Stimulated activated CD8-positive, alpha-beta memory T cell treated with anti-CD3 and anti-CD28 coated beads, Interleukin-4, amount 100 ng/mL, for 48 hours (primary cell): ENCODE measurements around the gene ACAP3.
A peak's percentile ranks its signal among the peaks of the same experiment; 100 is the strongest.

ENCODE experiments used
- DNase-seq: peaks from one replicate; pipeline ENCODE4 v3.0.0-alpha.2; 2020

Gene ACAP3

DNA sequence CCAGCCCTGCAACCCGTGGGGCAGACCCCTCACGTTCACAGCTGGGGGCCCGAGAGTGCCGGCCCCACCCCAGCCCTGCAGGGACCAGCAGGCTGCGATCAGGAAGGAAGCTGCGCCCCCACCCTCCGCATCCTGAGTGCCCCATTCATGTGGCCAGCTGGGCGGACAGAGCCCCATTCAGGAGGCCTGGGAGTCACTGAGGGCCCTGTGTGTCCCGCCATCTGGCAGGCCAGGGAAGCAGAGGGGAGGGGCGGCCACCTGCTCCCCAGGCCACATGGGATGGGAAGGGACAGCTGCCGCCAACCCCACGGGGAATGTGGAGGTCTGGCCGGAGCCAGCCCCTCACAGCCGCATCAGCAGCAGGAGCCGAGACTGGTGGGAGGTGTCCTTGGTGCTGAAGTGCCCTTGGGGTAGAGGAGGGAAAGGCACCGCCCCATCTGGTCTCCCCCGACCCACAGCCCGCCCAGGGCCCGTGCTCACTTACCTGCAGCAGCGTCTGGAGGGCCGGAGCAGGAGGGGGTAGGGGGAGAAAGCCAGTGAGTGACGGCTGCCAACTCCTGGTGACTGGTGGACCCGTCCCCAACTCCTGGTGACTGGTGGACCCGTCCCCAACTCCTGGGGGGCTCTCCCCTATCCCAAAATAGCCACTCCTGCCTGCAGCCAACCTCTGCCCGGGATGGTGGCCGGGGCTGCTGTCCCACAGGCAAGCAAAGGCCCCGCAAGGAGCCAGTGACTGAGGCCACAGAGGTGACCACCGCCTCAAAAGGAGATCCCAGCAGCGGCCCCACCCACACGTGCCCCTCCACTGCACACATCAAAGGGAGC is 8.7 kb downstream of the ACAP3 start:
- DNase-seq = no peak

DNA sequence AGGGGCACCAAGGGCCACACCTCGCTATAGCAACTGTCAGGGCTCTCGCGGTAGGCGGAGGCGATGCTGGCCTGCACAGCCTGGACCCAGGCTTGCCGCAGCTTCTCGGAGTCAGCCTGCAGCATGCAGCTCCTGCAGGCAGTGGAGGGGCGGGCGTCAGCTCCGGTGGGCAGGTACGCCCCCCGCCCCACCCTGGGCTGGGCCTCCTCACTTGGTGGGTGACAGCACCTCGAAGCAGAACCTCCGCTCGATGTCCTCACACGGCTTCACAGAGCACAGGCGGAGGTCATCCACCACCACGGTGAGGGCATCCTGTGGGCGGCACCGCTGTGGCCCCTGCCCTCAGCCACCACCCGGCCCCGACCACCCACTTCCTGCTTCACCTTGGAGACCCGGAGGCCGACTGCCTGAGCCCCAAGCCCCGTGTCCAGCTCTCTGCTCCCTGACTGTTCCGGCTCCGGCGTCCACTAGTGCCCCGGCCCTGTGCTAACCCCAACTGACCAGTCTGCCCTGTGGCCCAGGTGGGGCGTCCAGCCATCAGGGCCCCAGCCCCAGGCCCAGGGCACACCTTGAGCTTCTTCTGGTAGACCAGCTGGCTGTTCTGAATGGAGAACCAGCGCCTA is 9.8 kb downstream of the ACAP3 start:
- no peak for DNase-seq

DNA sequence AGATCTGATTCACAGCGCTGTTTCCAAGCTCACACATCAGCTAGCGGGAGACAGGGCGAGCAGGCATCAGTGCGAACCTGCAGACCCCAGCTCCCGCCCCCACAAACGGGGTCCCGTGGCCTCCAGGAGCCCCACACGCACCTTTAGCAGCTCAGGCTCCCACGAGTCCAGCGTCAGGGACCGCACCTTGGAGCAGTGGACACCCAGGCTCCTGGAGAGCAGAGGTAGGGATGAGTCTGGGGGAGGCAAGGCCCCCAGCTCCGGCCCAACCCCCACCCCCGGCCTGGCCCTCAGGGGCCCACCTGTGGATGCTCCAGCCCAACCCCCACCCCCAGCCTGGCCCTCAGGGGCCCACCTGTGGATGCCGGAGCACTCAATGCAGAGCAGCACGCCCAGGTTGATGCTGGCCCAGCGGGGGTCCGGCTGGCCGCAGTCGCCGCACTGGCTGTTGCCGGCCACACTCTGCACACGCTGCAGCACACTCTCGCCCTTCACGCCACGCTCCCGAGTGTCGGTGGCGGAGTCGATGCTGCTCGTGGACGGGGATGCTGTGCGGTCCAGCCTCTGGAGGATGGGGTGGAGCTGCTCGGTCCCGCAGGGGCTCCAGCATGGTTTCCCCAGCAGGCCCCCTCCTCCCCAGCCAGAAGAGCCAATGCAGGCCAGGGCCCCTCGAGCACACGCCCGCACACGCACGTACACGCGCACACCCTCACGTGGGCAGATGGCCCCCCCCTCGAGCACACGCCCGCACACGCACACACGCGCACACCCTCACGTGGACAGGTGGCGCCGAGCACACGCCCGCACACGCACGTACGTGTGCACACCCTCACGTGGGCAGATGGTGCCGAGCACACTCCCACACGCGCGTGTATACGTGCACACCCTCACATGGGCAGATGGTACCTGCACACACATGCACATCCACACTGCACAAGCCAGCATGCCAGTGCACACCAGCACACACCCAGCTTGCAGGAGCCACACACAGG is 11.4 kb downstream of the ACAP3 start:
- DNase-seq = no peak

DNA sequence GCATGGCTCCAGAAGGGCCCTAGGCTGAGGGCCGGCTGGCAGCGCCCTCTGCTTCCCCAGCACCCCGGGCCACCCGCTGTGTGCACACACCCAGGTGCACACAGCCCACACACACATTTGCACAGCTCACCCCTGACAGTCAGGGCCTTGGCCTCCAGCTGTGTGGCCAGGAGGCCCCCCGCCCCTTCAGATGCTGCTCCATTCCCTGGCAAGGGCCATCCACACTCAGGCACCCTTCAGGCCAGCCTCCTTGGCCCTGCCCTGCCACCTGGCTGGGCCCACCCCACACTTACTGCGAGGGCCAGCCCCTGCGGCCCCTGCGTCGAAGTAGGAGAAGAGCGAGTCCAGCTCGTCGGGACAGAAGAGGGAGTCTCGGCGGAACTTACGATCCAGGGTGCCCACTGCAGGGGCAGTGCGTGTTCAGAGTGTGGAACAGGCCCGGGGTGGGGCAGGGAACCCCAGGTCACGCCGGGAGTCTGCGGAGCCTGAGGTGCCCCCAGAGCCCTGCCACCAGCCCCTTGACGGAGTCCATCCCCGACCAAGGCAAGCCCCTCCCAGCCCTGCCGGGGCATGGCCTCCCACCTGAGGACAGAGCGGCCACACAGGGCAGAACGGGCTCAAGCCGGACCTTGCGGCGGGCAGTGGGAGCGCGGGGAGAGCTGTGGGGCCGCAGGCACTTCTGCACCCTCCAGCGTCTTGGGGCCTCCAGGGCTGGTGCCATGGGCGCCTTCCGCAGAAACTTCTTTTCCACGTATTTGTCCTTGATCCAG is 12.4 kb downstream of the ACAP3 start:
- DNase-seq = no peak

DNA sequence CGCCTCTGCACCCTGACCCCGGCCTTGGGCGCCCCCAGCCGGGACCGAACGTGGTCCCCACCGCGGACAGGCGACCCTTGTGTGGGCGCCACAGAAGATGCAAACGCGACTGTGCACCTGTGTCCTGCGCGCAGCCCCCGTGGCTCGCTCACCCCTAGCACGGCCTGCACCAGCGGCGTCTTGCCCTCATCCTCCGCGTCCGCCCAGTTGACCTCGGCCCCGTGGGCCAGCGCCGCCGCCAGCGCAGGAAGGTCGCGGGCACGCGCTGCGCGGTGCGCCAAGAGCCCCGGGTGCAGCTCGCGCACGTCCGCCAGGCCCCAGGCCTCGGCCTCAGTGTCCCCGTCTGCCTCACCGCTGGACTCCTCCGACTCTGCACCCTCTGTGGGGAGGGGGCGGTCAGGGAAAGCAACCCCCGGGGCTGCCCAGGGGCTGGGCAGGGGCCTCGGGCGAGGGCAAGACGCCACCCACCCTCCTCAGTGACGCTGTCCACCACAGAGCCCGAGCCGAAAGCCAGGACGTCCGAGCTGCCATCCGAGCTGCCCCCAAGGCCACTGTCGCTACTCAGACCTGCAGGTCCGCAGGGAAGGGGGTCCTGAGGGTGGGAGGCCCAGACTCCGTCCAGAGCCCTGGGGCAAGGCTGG is 13.4 kb downstream of the ACAP3 start:
- DNase-seq = no peak

DNA sequence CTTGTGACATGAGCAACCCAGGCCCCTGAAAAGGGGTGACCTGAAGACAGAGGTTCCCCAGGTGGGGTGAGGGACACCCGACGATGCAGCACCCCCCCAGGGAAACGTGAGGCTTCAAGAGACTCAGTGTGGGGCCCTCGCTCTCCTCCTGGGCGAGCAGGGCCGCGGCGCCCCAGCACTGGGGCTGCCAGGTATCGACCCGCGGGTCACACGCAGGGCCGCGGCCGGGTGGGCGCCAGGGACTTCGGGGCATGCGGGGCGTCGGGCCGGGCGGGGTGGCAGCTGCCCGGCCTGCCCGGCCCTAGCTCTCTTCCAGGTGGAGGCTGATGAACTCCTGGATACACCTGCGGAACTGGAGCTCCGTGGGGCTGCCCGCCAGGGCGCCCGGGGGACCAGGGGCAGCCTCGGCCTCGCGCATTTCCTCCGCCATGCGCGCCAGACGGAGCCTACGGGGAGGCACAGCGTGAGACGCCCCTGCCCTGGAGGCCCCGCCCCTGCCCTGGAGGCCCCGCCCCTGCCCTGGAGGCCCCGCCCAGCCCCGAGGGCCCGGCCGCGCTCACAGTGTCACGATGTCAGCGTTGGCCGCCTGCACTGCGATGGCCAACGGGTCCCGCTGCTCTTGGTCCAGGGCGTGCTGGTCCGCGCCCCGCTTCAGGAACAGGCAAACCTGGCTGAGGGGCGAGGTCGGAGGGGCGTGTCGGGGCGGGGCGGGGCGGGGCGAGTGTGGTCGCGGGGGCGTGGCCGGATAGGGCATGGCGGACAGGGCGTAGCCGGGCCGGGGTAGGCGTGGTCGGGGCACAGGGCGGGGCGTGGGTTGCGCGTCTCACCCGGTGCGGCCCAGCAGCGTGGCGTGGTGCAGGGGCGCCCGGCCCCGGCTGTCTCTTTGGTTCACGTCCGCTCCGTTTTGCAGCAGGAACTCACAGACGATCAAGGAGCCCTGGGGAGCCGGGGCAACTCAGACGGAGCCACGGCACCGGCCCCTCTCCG is 14.2 kb downstream of the ACAP3 start:
- DNase-seq = no peak

DNA sequence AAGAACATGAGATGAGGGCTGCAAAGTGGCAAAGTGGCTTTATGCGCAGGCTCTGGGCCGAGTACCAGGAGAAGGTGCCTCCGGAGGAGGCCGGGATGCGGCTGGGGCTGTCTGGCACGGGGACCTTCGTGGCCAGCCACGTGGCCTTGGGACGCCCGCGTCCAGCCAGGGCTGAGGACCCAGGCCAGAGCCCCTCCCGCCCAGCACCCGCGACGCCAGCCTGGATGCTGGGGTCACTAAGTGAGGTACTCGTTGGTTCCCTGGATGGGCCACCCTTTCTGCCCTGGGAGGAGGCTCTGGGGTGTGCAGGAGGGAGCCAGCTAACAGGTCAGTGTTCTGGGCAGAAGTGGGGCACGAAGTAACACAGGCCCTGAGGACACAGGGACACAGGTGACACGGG is 14.9 kb downstream of the ACAP3 start:
- no peak for DNase-seq

DNA sequence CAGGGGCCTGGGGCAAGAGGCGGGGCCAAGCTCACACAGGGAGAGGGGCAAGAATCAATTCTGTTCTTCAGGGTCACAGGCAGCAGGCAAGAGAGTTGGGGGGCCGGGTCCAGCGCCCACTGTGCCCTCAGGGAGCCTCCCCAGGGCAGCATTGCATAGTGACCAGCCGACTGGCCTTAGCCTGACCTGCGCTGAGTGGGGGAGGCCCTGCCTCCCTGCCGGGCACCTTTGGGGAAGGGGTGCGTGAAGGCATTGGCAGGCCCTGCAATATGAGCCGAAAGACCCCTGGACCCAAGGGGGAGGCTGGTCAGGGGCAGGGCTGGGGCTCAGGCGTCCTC is 15.3 kb downstream of the ACAP3 start:
- DNase-seq = no peak

DNA sequence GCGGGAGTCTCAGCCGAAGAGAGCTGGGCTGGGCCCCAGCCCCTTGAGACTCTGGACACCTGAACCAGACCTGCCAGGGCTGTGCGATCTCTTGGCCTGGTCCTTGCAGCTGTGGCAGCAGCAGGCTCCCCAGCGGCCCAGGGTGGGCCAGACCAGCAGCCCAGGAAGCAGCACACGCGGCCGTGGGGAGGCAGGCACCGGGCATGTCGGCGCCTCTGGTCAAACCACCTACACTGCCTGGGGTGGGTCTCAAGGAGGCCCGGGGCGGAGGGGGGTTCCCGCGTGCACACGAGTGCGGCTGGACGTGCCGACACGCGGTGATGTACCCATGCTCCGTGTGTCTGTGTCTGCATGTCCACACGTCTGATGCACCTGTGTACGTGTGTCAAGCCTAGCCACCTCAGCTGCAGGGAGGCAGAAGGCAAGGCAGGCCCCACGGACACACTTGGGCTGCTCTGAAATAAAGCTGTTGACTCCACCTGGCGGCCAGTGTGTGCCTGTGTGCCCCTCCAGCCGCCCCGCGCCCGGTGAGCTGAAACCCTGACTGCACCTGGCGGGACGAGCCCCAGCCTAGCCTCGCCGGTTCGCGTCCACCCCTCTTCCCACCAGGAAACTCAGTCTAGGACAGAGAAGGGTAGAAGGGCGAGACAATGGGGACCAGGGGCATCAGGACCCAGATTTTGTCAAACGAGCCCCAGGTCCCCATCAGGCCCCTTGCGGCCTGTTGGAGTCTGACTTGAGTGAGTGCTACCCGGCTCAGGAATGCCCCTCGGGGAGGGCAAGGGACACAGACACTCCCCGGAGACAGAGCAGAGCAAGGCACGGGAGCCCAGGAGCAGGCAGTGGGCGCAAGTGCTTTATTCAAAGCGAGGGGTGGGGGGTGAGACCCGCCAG is 15.9 kb downstream of the ACAP3 start:
- peak; percentile 71 for DNase-seq

DNA sequence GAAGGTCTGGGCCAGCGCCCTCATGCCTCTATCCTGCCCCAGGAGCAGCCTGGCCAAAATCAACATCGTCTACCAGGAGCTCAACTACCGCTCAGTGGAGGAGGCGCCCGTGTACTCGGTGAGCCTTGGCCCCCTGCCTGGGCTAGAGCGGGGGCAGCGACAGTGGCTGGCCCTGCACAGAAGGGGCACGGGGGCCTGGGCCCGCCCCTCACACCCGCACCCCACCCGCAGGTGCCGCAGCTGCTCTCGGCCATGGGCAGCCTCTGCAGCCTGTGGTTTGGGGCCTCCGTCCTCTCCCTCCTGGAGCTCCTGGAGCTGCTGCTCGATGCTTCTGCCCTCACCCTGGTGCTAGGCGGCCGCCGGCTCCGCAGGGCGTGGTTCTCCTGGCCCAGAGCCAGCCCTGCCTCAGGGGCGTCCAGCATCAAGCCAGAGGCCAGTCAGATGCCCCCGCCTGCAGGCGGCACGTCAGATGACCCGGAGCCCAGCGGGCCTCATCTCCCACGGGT is 16.7 kb downstream of the ACAP3 start:
- DNase-seq = no peak

DNA sequence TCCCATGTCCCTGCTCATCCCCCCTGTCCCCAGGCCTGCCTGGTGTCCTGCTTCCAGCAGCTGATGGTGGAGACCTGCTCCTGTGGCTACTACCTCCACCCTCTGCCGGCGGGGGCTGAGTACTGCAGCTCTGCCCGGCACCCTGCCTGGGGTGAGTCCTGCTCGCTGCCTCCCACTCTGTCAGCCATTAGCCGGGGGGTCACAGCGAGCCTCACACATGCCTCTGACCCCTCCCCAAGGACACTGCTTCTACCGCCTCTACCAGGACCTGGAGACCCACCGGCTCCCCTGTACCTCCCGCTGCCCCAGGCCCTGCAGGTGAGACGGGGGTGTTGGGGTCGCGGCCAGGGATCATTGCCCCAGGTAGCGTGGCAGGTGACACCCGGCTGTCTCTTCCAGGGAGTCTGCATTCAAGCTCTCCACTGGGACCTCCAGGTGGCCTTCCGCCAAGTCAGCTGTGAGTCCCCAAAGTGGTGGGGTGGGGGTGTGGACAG is 17.4 kb downstream of the ACAP3 start:
- peak; percentile 80 for DNase-seq

DNA sequence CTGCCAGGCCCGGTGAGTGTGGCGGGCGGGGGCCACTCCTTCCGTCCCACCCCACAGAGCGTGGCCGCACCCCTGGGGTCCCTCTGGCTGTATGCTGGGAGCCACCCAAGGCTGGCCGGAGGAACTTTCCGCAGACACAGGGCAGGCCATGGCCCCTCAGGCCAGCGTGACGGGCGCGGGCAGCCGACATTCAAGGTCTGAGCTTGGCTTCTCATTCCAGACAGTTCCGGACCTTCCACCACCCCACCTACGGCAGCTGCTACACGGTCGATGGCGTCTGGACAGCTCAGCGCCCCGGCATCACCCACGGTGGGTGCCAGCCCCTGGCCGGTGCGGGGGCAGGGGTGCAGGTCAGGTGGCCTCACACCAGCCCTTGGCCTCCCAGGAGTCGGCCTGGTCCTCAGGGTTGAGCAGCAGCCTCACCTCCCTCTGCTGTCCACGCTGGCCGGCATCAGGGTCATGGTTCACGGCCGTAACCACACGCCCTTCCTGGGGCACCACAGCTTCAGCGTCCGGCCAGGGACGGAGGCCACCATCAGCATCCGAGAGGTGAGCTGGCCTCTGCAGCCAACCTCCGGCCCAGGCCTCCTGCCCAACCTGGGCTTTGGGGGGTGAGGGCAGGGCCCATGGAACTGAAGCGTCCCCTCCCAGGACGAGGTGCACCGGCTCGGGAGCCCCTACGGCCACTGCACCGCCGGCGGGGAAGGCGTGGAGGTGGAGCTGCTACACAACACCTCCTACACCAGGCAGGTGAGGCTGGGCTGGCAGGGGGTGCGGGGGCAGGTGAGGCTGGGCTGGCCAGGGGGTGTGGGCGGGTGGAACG is 20.2 kb downstream of the ACAP3 start:
- no peak for DNase-seq

DNA sequence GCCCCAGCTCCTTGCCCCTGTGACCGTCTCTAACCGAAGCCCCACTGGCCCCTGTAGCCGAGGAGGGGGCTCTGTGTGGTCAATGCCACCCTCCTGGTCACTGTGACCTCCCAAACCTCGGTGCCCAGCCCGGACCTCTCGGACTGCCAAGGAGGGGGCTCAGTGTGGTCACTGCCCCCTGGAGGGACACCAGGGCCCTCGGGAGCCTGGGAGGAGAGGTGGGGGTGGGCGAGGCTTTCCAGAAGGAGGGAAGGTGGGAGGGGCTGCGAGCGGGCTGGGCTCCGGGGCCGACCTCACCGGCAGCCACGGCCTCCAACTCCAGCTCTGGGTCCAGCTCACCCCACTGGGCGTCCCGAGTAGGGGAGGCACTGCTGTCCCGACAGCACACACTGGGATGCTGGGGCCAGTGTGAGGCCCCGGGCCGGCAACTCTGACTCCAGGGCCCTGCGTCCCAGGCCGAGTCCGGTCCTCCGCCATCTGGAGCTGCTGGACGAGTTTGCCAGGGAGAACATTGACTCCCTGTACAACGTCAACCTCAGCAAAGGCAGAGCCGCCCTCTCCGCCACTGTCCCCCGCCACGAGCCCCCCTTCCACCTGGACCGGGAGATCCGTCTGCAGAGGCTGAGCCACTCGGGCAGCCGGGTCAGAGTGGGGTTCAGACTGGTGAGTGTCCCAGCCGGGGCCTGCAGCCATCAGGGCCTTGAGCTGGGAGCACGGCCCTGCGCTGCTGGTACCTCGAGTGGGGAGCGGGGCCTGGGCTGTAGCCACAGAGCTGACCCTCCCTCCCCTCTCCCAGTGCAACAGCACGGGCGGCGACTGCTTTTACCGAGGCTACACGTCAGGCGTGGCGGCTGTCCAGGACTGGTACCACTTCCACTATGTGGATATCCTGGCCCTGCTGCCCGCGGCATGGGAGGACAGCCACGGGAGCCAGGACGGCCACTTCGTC is 21.1 kb downstream of the ACAP3 start:
- no peak for DNase-seq

DNA sequence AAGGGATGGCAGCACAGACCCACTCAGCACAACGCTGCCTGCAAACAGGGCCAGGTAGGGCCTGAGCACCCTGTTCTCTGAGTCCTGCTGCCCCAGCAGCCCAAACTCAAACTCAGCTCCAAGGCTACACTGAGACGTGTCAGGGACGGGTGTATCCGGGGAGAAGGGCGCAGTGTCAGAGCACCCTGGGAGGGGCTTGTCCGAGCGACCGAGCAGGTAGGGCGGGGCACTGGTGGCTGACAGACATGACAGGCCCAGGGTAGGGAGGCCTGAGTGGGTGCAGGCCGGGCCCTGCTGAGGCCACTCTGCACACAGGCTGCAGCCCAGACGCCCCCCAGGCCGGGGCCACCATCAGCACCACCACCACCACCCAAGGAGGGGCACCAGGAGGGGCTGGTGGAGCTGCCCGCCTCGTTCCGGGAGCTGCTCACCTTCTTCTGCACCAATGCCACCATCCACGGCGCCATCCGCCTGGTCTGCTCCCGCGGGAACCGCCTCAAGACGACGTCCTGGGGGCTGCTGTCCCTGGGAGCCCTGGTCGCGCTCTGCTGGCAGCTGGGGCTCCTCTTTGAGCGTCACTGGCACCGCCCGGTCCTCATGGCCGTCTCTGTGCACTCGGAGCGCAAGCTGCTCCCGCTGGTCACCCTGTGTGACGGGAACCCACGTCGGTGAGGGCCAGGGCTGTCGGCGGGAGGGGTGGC is 22.0 kb downstream of the ACAP3 start:
- DNase-seq = no peak

DNA sequence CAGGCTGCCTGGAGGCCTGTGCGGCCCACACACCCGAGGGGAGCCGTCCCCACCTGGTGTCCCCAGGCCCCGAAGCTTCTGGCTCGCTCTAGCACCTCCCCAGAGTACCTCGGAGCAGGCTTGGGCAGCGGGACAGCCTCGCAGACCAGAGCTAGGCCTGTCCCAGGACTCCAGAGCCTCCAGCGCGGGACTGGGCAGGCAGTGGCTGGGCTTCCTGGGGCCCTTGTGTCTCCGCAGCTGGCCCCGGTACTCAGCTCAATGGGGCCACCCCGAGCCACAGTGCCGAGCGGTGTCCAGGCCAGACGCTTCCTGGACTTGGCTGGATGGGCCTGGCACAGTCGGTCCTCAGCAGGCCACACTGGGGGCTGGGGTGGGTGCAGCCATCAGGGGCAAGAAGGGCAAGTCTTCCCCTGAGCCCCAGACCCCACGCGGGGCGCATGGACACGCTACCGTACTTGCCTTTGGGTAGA is 22.6 kb downstream of the ACAP3 start:
- DNase-seq = no peak
